HCT116 (cell line): ENCODE measurements around the gene SMOC1. TPM values are rescaled to one million over a fixed set of nuclear protein-coding genes. Genes with fewer than 3 reads are reported as not detected.

Experiments
- ATAC-seq: fragments of 200-7000 bp; cut with Tn5 transposase; 2 replicates; pipeline ENCODE4 v1.9.1; 2020; ENCODE audit warnings: mild to moderate bottlenecking, moderate library complexity
- BruUV-seq: library from RNA; stranded (reverse); fragments of 400-500 nt; replicated peaks from 2 replicates; lab custom pipeline; 2021; lab: Mats Ljungman, UMichigan
- CTCF ChIA-PET: fragments of 300-600 bp; sonication (Branson Sonifier 250); formaldehyde crosslinking; loops from one replicate; lab custom pipeline; 2021; ENCODE audit warnings: antibody characterized with exemption; lab: Charles Lee
- POLR2A ChIA-PET: fragments of 300-600, 350-600 bp; sonication (Branson Sonifier 250); formaldehyde crosslinking; loops from one replicate; lab custom pipeline; 2021; ENCODE audit warnings: antibody characterized with exemption; lab: Charles Lee
- RAD21 ChIA-PET, 2 experiments: fragments of 300-600 bp; sonication (Branson Sonifier 250); formaldehyde crosslinking; loops; one replicate each; lab custom pipeline; 2023; ENCODE audit warnings: low total read pairs in 2 of 2; ENCODE audit not compliant: uncharacterized antibody in 2 of 2, unreplicated experiment in 2 of 2, low non-redundant PET in 1 of 2; lab: Charles Lee
- DNase-seq: peaks from one replicate; pipeline ENCODE4 v3.0.0-alpha.2; 2010; ENCODE audit warnings: low read depth, low spot score
- H2AFZ ChIP-seq: fragments of 200-600 bp; shearing (Covaris generic), sonication (generic); 2 replicates; pipeline ENCODE4 v1.6.1; 2017; ENCODE audit warnings: low read depth, mixed run types, mixed read lengths, antibody characterized with exemption, low read length; ENCODE audit not compliant: poor library complexity, severe bottlenecking
- H3K27ac ChIP-seq: 2 replicates; pipeline ENCODE4 v1.5.1; 2012; ENCODE audit warnings: low read depth, low read length
- H3K27me3 ChIP-seq: fragments of 200-600 bp; sonication (generic); 2 replicates; pipeline ENCODE4 v1.6.1; 2016; ENCODE audit warnings: mixed run types, low read length, mixed read lengths; ENCODE audit not compliant: insufficient read depth
- H3K36me3 ChIP-seq, 2 experiments: fragments of 200-500 bp in 1 of 2; fragments of 200-600 bp in 1 of 2; sonication (Bioruptor generic) in 1 of 2; sonication (generic) in 1 of 2; 2 replicates each; pipeline versions ENCODE4 v1.5.1 to v1.6.1; 2014 to 2016; ENCODE audit warnings: low read length in 2 of 2, inconsistent platforms in 1 of 2, mixed read lengths in 1 of 2, mixed run types in 1 of 2; ENCODE audit not compliant: insufficient read depth in 2 of 2, control insufficient read depth in 1 of 2
- H3K4me1 ChIP-seq, 2 experiments: fragments of 200-600 bp in 1 of 2; sonication (generic) in 1 of 2; 2 replicates each; pipeline versions ENCODE4 v1.5.1 to v1.6.1; 2012 to 2017; ENCODE audit warnings: low read length in 2 of 2, inconsistent platforms in 1 of 2, mild to moderate bottlenecking in 1 of 2, mixed read lengths in 1 of 2, mixed run types in 1 of 2, moderate library complexity in 1 of 2; ENCODE audit not compliant: insufficient read depth in 2 of 2, control insufficient read depth in 1 of 2
- H3K4me2 ChIP-seq: fragments of 200-600 bp; sonication (generic); 2 replicates; pipeline ENCODE4 v1.6.1; 2017; ENCODE audit warnings: mixed run types, low read length, mixed read lengths
- H3K4me3 ChIP-seq, 2 experiments: fragments of 200-600 bp in 1 of 2; sonication (generic) in 1 of 2; replicated peaks in 1 of 2; 2 replicates each; pipeline ENCODE4 v1.5.1; 2011 to 2016; ENCODE audit warnings: low read length in 2 of 2, control low read depth in 1 of 2, low read depth in 1 of 2, mild to moderate bottlenecking in 1 of 2, mixed read lengths in 1 of 2, mixed run types in 1 of 2
- H3K79me2 ChIP-seq: fragments of 200-600 bp; sonication (generic); 2 replicates; pipeline ENCODE4 v1.6.1; 2017; ENCODE audit warnings: mild to moderate bottlenecking, mixed run types, low read length, moderate library complexity, mixed read lengths; ENCODE audit not compliant: insufficient read depth
- H3K9ac ChIP-seq: fragments of 200-600 bp; sonication (generic); 2 replicates; pipeline ENCODE4 v1.6.1; 2016; ENCODE audit warnings: low read length, mixed read lengths
- H3K9me2 ChIP-seq: fragments of 200-600 bp; sonication (generic), shearing (Covaris generic); 2 replicates; pipeline ENCODE4 v1.6.1; 2017; ENCODE audit warnings: mixed run types, mild to moderate bottlenecking, moderate library complexity; ENCODE audit not compliant: insufficient read depth
- H3K9me3 ChIP-seq, 2 experiments: fragments of 200-500 bp in 1 of 2; fragments of 200-600 bp in 1 of 2; sonication (Bioruptor generic) in 1 of 2; sonication (generic) in 1 of 2; 2 replicates each; pipeline ENCODE4 v1.6.1; 2014 to 2017; ENCODE audit warnings: low read length in 2 of 2, mixed read lengths in 2 of 2, inconsistent platforms in 1 of 2, low read depth in 1 of 2, mild to moderate bottlenecking in 1 of 2, mixed run types in 1 of 2, moderate library complexity in 1 of 2; ENCODE audit not compliant: control insufficient read depth in 1 of 2, insufficient read depth in 1 of 2
- H4K20me1 ChIP-seq: fragments of 200-600 bp; sonication (generic), shearing (Covaris generic); 2 replicates; pipeline ENCODE4 v1.6.1; 2017; ENCODE audit warnings: mixed run types, mild to moderate bottlenecking, moderate library complexity; ENCODE audit not compliant: insufficient read depth
- EZH2 ChIP-seq: fragments of 200-600 bp; sonication (generic); IDR thresholded peaks from 2 replicates; pipeline ENCODE4 v1.6.1; 2017; ENCODE audit warnings: antibody characterized with exemption, mixed run types
- EZH2phosphoT487 ChIP-seq: fragments of 200-600 bp; IDR thresholded peaks from 2 replicates; pipeline ENCODE4 v1.6.1; 2018; ENCODE audit warnings: antibody characterized with exemption, borderline replicate concordance
- REST ChIP-seq: IDR thresholded peaks from 2 replicates; pipeline ENCODE4 v1.6.1; 2012; ENCODE audit warnings: low read depth
- SIN3A ChIP-seq: IDR thresholded peaks from 2 replicates; pipeline ENCODE4 v1.6.1; 2012; ENCODE audit warnings: low read depth
- ZNF274 ChIP-seq: fragments of 200-500 bp; sonication (Bioruptor generic); IDR thresholded peaks from 2 replicates; pipeline ENCODE4 v1.6.1; 2014; ENCODE audit warnings: mild to moderate bottlenecking, low read depth, low read length, inconsistent platforms
- intact Hi-C: fragments of 100-400 bp; cut with micrococcal nuclease; formaldehyde crosslinking; loops from 2 replicates; pipeline ENCODE4 v1.10.0; 2022
- total RNA-seq: library from RNA; stranded (reverse); gene quantifications from one replicate; pipeline ENCODE4 v1.2.1, GENCODE V29; 2021; ENCODE audit not compliant: unreplicated experiment
- TF ChIP-seq, protein P1 (sequence below): IDR thresholded peaks from 2 replicates; pipeline ENCODE4 v1.6.1; 2012

SMOC1 gene
- total RNA-seq, 1 experiment from 2014 or later, result not detected

GRCh38 chr14:69932391-69932790 lies 53.2 kb downstream of the SMOC1 start:
- TF ChIP-seq EZH2phosphoT487 (no peak), SIN3A (no peak), EZH2 (no peak), REST (no peak), ZNF274 (no peak)
- TF ChIP-seq, protein P1, sequence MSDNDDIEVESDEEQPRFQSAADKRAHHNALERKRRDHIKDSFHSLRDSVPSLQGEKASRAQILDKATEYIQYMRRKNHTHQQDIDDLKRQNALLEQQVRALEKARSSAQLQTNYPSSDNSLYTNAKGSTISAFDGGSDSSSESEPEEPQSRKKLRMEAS, result no peak
- no peaks in the 10 kb centered on the region for H3K9me3 ChIP-seq
- H3K4me1 ChIP-seq, result no peaks in the 10 kb centered on the region
- no peak overlapping the region for H2AFZ ChIP-seq
- H3K9ac ChIP-seq, result no peak overlapping the region
- H3K9me2 ChIP-seq, result no peaks in the 10 kb centered on the region
- ChIA-PET RAD21 (no interaction called here), POLR2A (no interaction called here), CTCF (no interaction called here)
- H3K79me2 ChIP-seq, result no peaks in the 10 kb centered on the region
- peaks cover 71% of the 10 kb centered on the region for H3K27me3 ChIP-seq
- H3K4me2 ChIP-seq, result no peak overlapping the region
- ATAC-seq (no peak), DNase-seq (no peak)
- H3K36me3 ChIP-seq, result no peaks in the 10 kb centered on the region
- no peak overlapping the region for H3K27ac ChIP-seq
- H3K4me3 ChIP-seq, result no peak overlapping the region
- intact Hi-C loops, result no loop called here
- BruUV-seq, result no TSS peak
- H4K20me1 ChIP-seq, result no peaks in the 10 kb centered on the region
